Brain pericyte (primary cell): ENCODE results near the gene TGFBR3.
A peak's percentile ranks its signal among the peaks of the same experiment; 100 is the strongest.
"Not testable (repeated sequence)": the region's sequence is repeated elsewhere in the genome, so short reads cannot be mapped to it uniquely, and the experiment has no call there.

Experiments used
- DNase-seq: peaks from one replicate; pipeline ENCODE4 v3.0.0-alpha.2; 2012; ENCODE audit warnings: low read depth, low spot score

TGFBR3 gene

GRCh38 chr1:91691525-91691924, 194.4 kb downstream of the TGFBR3 start:
- no peak for DNase-seq

DNA sequence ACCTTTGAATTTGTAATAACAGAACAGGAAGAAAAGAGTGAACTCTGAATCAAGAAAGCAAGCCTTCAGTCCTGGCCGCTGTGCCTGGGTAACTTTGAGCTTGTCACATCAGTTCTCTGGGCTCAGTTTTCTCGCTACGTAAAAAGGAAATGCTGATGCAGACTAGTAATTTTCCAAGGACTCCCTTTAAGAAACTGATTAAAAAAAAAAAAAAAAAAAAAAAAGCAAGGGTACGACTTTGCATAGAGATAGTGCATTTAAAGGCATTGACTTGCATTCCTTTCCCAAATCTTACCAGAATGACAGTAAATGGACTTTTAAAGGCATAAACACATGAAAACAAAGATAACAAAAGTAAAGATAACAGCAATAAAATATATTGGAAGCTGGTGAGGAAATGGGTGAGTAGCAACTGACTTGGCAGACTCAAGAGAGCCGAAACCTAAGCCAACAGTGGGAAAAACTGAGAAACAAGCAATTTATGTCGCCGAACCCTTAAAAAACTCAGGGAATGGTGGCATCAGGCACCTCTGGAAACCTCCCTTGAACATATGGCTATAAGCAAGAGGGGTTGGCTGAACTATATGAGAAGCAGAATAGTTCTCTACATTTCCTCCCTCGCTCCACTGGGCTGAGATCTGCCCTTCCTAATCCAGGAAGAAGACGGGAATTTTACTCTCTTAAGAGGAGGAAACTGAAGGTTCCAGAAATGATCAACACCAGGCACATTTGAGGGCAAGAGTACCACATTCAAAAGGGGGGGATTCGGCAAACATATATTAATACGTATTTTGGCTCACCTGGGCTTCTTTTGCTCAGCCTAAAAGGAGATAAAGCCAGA, 196.1 kb downstream of the TGFBR3 start:
- no peak for DNase-seq

GRCh38 chr1:91687452-91687851, 198.5 kb downstream of the TGFBR3 start:
- no peak for DNase-seq

DNA sequence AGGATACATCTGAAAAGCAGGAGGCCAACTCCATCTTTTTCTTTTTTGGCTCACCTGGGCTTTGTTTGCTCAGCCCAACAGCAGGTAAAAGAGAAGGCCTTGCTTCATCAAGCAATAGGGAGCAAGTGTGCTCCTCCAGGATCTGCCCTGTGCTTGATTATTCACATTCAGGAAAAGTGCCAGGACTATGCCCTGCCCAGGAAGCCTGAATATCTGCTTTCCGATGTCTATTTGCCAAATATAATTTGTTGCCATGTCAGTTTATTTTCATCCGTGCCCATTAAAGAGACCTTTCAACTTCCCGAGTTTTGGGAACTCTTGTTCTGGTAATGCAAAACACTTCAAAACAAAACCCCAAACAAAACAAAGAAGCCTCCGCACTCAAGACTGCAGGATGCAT, 200.0 kb downstream of the TGFBR3 start:
- DNase-seq, result no peak

- no peak for DNase-seq
Measured at GRCh38 chr1:91684481-91685196, 201.3 kb downstream of the TGFBR3 start.

GRCh38 chr1:91683598-91683951, 202.4 kb downstream of the TGFBR3 start:
- DNase-seq, result no peak

- DNase-seq, result no peak
Measured at GRCh38 chr1:91682882-91683597, 202.9 kb downstream of the TGFBR3 start.

- no peak for DNase-seq
Measured at GRCh38 chr1:91680556-91681155, 205.3 kb downstream of the TGFBR3 start.

GRCh38 chr1:91679446-91679845, 206.5 kb downstream of the TGFBR3 start:
- no peak for DNase-seq

DNA sequence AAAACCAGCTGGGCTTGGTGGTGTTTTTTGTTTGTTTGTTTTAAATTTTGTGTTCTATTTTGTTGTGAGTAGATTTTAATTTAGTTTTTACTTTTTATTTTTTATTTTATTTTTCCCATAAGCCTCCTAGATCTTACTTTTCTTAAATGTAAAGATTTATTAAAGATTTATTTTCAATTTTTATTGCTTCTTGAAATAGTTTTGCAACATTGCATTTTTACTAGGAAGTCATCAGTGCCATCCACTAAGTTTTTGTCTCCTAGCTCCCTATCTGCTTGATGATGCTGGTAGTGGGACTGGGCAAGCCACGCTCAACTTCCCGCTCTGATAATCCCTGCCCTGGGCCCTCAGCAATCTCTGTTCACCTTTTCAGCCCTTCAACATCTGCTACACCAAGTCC, 209.9 kb downstream of the TGFBR3 start:
- DNase-seq, result no peak

DNA sequence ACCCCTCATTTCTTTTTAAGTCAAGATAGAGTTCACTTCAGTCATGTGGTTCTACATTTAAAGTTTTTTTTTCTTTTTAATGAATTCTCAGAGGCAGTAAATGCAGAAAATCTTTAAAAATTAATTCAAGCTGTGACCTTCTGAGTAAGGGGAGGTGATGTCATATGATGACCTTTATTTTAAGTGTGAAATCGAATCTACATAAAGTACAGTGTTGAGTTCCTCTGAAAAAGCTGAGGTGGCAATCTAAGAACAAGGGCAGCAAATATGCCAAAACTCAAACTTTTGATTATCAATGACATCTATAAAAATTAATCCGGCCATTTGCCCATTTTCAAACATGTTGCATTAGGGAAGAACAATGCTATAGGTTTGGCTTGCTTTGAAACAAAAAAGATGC, 211.8 kb downstream of the TGFBR3 start:
- DNase-seq, result no peak

GRCh38 chr1:91673613-91674012, 212.3 kb downstream of the TGFBR3 start:
- DNase-seq, result no peak

- no peak for DNase-seq
Measured at GRCh38 chr1:91672601-91673161, 213.3 kb downstream of the TGFBR3 start.

- DNase-seq, result no peak
Measured at GRCh38 chr1:91670781-91671180, 215.2 kb downstream of the TGFBR3 start.

GRCh38 chr1:91669584-91670350, 216.2 kb downstream of the TGFBR3 start:
- no peak for DNase-seq

DNA sequence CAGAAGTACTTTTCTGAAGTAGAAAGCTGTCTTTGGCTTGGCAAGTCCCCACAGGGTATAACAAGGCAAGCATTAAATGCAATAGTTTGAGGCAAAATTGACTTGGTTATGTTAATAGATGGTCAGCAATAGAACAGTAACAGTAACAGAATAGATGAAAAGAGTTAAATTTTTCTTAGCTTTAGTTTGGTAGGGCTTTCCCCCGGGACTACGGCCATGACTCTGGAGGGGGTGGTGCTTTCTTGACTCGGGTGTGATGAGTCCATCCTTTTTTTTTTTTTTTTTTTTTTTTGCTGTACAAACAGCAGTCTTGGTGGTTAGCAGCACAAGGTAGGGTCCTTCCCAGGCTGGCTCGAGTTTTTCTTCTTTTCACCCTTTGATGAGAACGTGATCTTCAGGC, 219.3 kb downstream of the TGFBR3 start:
- not testable (repeated sequence) for DNase-seq

DNA sequence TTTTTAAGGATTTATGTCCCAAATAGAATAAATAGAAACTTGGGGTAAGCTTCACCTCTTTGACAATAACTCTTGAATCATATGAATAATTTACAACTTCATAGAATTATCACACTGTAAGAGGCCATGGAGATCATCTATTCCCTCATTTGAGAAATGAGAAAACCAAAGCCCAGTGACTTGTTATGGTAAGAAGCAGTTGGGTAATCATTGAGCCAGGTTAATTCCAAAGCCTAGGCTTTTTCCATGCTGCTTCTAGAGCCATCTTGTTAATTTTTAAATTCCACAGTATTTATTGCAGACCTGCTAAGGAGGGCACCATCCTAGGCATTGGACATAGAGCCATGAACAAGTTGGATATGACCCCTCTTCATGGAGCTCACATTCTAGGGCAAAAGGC, 224.8 kb downstream of the TGFBR3 start:
- no peak for DNase-seq

DNA sequence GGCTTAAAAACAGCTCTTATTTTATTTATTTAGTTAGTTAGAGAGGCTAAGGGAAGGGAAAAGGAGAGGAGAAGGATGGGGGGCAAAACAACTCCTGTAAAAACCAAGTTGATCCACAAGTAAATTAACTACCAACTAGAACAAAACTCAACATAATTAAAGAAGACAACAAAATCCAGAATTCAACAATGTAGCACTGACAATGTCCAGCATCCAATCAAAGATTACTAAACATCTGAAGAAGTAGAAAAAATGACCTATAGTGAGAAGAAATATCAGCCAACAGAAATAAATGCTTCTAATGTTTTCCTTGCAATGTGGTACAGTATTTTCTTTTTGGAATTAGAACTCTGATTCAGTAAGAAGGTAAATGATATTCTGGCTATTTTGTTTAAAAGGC, 225.2 kb downstream of the TGFBR3 start:
- no peak for DNase-seq

GRCh38 chr1:91655912-91656449, 230.0 kb downstream of the TGFBR3 start:
- DNase-seq, result no peak

- DNase-seq, result no peak
Measured at GRCh38 chr1:91653183-91653582, 232.8 kb downstream of the TGFBR3 start.

- peak; percentile 69 for DNase-seq
Measured at GRCh38 chr1:91651661-91652071, 234.3 kb downstream of the TGFBR3 start.
